Hindlimb muscle (tissue), 1 donor: ENCODE data around the gene GBP7. TPM values are rescaled to one million over a fixed set of nuclear protein-coding genes. Genes with fewer than 3 reads are reported as not detected.
"Not testable (repeated sequence)": the region's sequence is repeated elsewhere in the genome, so short reads cannot be mapped to it uniquely, and the experiment has no call there.

Experiments
- DNase-seq: peaks from one replicate; pipeline ENCODE4 v3.0.0-alpha.2; 2013
- polyA plus RNA-seq: library from polyadenylated mRNA; unstranded; fragments of 120-200 nt; gene quantifications from one replicate; pipeline ENCODE4 v1.2.1, GENCODE V29; 2013; ENCODE audit not compliant: insufficient read length

The GBP7 gene
- polyA plus RNA-seq, 1 donor: not detected

DNA sequence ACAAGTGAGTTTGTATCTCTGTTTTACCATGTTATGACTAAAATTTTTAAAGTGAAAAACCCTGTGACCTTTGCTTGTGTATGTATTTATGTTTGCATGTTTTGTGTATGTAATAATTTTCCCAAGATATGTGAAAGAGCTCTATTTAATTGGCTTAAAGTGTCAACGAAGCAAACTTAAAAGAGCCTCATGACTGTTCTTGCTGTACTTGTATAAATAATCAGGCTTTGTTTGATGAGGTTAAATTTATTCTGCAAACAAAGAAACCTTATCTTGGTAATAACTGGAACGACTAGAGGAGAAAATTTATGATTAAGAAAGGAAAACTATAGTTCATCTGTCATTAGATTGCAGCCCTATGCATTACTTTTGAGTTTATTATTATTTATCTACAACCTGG, 6.6 kb downstream of the GBP7 start:
- no peak for DNase-seq

DNA sequence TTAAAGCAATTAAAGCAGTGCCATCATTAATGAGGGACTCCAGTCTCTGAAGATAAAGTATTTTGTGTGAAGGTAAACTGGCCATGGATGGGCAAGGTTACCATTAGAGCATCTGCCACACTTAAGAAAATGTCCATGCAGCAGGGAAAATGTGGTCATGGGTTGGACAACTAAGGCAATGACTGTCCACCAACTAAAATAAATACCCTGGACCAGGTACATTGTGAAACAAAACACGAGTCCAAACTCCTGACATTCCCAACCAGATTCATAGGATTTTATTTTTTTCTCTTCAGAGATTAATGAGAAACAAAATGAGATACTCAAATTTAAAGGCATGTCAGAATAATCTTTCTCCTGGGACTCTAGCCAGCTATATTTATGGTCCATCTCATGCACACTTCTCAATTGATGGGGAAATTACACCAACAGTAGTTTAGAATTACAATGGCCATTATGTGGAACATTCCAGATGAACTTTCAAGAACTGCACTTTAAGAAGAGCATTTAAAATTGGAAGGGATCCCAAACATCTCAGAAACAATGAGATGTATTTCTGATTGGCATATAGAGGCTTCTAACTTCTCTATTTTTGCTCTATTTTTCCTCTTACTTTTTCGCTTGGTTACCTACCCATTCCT, 8.1 kb downstream of the GBP7 start:
- DNase-seq: no peak

DNA sequence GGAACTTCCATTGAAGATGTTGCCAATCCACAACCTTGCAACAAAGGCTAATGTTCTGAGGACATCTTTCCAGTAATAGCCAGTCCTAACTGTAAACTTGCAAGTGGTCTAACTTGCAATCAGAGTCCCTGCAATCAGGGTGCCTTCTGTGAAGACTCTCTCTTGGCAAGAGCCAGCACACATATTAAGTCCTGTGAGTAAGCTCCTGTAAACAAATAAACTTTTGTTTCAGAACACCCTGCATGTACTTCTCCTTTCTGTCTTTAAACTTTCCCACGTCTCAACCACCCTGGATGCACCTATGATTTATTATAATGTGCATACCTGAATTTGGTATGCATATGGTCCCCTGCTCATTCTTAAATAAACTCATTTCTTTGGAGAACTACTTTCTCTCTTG, 9.1 kb downstream of the GBP7 start:
- no peak for DNase-seq

DNA sequence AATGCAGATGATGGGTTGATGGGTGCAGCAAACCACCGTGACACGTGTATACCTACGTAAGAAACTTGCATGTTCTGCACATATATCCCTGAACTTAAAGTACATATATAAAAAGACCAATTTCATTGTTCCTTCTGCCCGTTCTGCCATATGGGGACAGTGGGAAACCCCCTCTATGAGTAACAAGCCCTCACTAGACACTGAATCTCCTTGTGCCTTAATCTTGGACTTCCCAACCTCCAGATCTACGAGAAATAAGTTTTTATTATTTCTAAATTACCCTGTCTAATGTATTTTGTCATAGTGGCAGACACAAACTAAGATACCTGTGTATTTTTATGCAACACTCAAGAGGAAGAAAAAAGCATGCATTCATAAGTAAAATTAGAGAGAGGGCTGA, 10.0 kb downstream of the GBP7 start:
- DNase-seq: no peak

DNA sequence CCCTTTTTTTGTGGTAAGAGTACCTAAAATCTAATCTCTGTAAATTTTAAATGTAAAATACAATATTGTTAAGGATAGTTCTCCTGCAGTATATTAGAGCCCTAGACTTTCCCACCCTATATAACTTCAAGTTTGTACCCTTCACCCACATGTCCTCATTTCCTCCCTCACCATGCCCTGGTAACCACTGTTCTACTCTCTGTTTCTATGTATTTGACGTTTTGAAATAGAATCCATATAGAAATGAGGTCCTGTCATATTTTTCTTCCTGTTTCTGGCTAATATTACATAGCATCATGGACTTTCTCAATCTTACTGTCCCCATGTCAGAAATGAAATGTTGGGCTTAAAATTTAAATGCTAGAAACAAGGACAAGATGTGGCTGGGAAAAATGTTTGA, 24.8 kb downstream of the GBP7 start:
- DNase-seq: no peak

DNA sequence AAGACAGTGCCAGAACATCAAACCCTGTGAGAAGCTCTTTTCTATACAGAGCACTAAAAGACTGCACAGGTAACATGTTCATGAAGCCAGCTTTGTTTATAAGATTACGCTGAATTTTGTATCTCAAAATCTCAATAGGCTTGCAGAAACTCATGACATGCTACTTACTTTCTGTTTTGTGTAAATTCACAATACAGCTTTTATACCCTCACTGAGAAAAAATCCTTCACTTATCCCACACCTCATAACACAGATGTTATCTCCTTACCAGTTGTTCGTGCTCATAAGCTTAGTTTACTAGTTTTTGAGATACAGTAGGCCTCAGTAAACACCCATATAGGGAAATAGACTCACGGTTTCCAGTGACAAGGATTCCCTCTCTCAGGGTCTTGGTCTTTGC, 25.8 kb downstream of the GBP7 start:
- no peak for DNase-seq

DNA sequence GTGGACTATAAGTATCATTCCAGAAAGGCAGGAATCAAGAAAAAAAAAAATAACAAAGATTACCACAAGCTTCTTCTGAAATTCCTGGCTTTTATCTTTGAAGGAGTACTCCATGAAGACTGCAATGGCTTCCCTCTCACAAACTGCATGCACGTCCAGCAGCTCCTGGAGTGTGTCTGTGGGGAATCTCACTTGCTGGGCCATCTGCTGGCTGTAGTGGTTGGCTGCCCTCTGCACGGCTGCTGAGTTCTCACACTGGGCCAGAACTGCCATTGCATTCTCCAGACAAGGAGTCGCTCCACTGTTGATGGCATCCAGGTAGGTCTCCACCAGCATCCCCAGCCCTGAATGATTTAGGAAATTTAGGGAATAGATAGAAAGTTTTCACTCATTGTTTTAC, 26.6 kb downstream of the GBP7 start:
- DNase-seq: no peak

DNA sequence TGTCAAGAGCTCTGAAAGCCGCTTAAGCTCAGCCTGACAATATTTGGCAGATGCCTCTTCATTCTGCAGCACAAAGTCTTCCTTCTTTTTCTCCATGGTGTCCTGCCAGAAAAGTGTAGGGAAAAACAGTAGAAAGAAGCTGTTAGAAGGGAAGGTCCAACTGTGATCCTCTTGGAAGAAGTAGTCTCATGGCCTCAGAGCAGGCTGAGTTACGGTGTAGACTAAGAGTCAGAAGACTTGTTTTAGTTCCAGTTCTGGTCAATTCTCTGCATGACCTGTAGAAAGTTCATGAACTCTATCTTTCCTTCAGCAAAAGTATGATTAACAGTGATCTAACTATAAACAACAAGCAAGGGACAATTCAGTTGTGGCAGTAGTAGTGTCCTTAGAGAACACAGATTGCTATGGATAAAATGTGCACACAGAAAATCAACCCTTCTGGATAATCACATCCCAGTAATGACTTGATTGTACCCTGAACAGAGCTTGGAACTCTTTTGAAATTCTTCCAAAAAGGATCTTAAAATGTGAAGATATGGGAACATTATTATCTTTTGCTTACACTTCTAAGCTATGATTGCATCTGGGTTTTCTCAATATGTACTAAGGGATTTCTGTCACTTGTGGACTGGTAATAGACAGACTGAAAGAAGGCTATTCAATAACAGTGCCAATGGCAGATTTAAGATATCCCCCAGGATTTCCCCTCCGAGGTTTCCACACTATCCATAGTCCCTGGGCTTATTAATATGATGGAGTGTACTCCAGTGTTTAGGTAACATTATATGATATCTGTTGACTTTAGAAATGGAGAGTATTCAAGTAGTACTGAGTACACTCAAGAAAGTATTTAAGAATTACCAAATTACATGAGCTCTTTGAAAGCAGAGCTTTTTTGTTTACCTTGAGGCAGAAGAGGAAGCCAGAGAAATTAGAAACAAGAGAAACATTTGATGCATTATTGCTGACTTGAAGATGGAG, 27.8 kb downstream of the GBP7 start:
- no peak for DNase-seq

DNA sequence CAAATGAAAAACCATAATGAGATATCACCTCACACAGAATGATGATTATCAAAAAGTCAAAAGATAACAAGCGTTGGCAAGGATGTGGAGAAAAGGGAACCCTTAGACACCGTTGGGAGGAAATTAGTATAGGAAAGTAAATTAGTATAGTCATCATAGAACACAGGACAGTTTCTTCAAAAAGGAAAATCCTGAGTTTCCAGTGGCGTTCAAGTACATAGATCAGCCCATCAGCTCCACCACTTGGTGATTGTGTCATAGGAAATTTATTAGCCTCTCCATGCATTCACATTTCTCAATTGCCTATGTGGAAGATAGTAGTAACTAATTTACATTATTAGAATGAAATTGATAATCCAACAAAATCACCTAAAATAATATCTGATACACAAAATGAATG, 29.1 kb downstream of the GBP7 start:
- no peak for DNase-seq

DNA sequence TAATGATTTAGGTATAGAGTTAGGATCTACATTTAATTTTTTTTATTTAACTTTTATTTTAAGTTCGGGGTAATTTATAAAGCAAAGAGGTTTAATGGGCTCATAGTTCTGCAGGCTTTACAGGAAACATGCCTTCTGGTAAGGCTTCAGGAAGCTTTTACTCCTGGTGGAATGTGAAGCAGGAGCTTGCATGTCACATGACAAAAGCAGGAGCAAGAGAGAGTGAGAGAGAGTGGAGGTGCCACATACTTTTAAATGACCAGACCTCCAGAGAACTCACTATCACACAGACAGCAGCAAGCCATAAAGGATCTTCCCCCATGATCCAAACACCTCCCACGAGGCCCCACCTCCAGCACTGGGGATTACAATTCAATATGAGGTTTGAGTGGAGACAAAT, 32.3 kb downstream of the GBP7 start:
- DNase-seq: no peak

DNA sequence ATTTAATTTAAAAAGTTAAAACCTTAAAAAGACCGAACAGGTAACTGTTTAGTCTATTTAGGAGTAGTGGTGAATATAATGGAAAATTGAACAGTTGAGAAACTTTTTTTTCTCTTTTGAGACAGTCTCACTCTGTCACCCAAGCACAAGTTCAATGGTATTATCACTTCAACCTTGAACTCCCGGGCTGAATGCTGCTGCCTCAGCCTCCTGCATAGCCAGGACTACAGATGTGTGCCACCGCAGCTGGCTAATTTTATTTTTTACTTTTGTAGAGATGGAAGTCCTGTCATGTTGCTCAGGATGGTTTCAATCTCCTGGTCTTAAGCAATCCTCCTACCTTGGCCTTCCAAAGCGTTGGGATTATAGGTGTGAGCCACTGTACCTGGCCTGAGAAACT, 33.6 kb downstream of the GBP7 start:
- DNase-seq: no peak

DNA sequence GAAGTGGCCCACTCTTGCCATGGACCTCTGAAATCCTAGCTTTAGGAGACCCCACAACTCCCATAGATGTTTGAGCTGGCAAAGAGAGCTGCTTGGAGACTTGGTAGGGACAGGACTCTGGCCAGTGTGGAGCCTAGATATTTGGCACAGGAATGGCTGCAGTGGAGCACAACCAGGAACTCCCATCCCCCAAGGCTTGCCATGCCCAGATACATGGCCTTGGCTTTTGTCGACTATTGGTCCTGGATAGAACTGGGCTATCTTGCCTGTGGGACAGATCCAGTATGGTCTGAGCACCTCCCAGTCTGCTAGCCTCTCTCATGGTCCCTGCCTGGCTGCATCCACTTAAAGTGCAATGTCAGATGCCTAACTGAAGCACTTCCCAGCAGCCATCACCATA, 42.1 kb downstream of the GBP7 start:
- no peak for DNase-seq

DNA sequence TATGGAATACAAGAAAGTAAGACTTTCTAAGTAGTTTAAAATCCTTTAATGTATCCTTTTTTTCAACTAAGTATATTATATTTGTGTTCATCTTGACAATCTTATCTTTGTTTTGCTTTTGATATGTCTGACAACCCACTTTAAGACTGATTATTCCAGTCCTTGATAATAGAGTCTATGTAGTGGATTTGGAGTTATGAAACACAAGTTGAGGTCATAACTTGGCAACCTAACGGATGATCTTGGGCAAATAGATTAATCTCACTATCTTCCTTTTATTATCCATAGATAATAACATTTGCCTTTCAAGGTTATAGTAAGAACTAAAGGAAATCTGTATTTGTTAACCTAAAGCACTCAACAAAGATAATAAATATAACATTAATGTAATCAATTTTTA, 45.1 kb downstream of the GBP7 start:
- DNase-seq: no peak

DNA sequence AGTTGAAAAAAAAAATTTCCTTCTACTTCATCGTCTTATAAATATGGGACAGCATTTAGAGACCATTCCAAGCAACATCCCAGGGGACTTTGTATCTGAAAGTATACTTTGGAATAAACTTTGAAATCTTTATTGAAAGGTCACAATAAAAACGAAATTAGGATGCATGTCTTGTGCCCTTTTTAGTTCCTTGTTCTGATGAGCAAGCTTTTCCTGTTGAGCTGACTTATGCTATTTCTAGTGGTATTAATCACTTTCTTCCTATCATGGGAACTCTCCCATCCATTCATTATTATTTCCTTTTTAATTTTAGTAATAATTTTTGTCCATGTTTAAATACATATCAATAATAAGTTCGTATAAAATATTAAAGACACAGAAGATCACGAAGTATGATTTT, 45.9 kb downstream of the GBP7 start:
- DNase-seq: no peak

DNA sequence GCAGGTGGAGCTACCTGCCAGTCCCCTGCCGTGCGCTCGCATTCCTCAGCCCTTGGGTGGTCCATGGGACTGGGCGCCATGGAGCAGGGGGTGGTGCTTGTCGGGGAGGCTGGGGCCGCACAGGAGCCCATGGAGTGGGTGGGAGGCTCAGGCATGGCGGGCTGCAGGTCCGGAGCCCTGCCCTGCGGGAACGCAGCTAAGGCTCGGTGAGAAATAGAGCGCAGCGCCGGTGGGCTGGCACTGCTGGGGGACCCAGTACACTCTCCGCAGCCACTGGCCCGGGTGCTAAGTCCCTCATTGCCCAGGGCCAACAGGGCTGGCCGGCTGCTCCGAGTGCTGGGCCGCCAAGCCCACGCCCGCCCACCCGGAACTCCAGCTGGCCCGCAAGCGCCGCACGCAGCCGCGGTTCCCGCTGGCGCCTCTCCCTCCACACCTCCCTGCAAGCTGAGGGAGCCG, 47.8 kb downstream of the GBP7 start:
- DNase-seq: not testable (repeated sequence)

DNA sequence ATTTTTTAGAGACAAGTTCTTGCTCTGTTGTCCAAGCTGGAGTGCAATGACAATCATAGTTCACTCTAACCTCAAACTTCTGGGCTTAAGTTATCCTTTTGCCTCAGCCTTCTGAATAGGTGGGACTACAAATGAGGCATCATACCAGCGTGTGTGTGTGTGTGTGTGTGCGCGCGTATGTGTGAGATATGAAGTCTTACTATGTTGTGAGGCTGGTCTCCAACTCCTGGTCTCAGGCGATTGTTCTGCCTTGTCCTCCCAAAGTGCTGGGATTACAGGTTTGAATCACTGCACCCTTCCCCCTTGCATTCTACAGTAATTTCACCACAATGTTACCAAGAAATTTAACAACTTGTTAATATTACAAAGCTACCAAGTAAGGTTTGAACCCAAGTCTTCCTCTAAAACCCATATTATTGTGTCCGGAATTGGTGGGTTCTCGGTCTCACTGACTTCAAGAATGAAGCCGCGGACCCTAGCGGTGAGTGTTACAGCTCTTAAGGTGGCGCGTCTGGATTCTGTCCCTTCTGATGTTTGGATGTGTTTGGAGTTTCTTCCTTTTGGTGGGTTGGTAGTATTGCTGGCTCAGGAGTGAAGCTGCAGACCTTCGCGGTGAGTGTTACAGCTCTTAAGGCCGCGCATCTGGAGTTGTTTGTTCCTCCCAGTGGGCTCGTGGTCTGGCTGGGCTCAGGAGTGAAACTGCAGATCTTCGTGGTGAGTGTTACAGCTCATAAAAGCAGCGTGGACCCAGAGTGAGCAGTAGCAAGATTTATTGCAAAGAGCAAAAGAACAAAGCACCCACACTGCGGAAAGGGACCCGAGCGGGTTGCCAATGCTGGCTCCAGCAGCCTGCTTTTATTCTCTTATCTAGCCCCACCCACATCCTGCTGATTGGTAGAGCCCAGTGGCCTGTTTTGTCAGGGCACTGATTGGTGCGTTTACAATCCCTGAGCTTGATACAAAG, 48.9 kb downstream of the GBP7 start:
- DNase-seq: not testable (repeated sequence)

DNA sequence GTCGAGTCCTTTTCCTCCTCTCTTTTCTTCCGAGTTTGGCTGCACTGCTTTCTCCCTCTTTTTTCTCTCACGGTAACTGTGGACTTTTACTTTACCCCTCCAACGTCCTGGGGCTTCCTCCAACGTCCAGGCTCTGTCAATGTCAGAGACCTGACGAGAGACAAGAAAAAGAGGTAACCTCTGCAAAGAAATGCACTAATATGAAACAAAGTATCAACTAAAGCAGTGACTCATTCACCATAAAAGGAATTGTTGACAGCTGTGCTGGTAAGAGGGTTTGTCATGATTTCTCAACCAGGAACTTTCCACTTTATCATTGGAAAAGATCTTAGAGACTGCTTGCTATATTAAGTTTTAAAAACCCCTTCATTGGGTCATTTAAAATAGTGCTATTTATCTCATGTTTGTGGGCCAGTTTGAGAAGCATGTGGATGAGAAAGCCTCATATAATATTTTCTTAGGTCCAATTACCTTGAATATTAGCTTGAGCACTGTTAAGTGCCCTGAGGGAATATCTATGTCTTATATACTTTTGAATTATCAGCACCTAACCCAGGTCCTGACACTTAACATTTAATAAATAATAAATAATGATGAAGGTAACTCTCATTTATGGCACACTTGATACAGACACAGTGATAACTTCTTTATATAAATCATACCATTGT, 49.8 kb downstream of the GBP7 start, which contains the start of gene GBP2:
Gene GBP2, minus strand, starts transcription at position 202 of the 668 bp plus-strand sequence. CDS start 4,148 bp downstream, outside the sequence.
- DNase-seq: peak; percentile 17

DNA sequence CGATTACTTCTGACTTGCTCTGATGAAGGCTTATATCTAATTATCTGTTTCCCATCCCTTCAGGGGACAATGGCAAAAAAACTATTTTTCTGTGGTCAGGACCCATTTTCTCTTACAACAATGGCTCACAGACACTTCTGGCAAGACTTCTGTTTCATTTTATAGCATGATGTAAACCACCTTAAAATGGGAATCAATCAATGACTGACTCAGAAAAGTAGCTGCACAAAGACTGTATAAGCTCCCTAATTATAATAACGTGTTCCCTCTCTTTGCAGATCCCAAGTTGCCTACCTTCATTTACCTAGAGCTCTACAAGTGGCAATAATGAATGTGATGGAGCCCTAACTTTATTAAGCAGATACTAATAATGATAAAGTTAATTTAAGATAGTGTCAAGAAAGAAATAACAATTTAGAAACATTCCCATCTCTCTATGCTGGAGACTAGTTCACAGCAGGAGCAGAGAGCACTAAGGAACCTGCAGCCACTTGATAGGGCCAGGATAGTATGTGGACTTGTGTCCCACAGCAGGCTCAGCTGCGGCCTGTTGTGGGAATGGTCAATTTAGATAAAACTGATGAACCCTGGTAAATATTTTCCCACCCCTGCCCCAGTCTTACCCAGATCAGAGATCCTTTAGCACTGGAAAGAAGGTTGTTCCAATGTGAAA, 50.4 kb downstream of the GBP7 start:
- DNase-seq: no peak

DNA sequence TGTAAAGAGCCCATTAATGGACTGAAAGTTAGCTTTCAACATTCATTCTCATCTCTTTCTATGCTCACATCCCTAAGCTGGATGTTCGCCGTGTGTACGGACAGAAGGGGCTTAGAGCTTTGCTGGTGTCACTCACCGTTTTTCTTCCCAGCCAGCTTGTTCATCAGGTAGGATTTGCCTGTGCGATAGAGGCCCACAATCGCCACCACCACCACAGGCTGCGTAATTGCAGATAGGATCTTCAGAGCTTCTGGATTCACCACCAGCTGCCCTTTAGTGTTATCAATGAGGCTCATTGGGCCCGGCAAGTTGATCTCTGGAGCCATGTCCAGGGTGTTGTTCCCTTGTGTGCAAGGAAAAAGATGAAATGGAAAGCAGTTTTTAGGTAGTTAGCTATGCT, 54.2 kb downstream of the GBP7 start:
- no peak for DNase-seq

DNA sequence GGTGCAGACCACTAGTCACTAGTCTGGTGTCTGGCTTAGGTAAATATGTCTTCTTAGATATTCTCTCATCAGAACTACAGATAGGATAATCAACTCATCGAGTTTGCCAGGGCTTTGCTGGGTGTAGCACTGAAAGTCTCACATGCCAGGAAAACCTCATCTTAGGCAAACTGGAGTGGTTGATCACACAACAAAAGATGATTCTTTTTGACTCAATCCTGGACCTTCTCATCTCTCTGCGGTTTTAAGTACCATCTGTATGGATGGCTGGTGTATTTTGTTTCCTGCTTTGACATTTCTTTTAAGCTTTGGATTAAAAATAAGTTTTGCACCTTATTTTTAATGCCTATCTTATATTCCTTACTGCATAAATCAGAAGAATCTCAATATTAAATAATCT, 61.1 kb downstream of the GBP7 start:
- DNase-seq: no peak

DNA sequence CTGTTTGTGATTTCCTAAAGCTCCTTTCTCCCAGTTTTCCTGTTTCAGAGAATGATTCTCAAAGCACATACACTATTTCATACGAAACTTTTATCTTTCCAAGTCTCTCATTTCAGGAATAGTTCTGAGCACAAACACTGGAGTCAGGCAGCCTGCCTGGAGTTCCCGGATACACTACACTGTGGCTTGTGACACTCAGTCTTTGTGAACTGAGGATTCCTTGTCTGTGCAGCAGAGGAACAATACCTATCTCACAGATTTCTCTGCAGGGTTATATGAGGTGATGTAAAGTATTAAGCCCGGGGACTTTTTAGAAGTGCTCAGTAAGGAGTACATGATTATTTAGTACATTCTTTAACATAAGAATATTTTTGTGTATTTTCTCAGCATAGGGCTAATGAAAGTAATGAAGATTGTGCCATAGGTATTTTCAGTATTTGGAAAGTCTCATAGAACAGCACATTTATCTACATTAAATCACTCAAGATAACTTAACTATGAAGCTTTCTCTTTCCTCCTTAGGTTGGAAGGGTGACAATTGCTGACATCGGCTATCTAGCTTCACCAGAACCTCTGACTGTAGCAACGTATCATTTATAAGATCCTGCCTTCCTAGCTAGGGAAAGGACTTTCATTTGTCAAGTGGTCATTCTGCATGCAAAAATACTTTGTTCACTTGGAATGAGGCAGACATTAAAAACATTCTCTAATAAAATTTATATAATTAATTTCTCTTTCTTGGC, 62.8 kb downstream of the GBP7 start:
- DNase-seq: no peak
